Chondrocyte (in vitro differentiated cells): ENCODE measurements around the gene MSMO1. TPM values are rescaled to one million over a fixed set of nuclear protein-coding genes. Genes with fewer than 3 reads are reported as not detected.

Experiments
- DNase-seq: peaks from one replicate; pipeline ENCODE4 v3.0.0; 2021; ENCODE audit warnings: mixed read lengths, low spot score
- H3K27ac Mint-ChIP-seq: one replicate; pipeline ENCODE4 v1.8.0; 2021; ENCODE audit warnings: mild to moderate bottlenecking, moderate library complexity, mixed read lengths; ENCODE audit not compliant: unreplicated experiment
- H3K27me3 Mint-ChIP-seq: 2 replicates; pipeline ENCODE4 v1.8.0; 2021; ENCODE audit warnings: low read depth, mixed read lengths
- H3K36me3 Mint-ChIP-seq: 2 replicates; pipeline ENCODE4 v1.8.0; 2021; ENCODE audit warnings: low read depth, mixed read lengths
- H3K4me1 Mint-ChIP-seq: 2 replicates; pipeline ENCODE4 v1.8.0; 2021; ENCODE audit warnings: low read depth, mild to moderate bottlenecking, mixed read lengths
- H3K4me3 Mint-ChIP-seq: one replicate; pipeline ENCODE4 v1.8.0; 2021; ENCODE audit warnings: mild to moderate bottlenecking, moderate library complexity, mixed read lengths; ENCODE audit not compliant: unreplicated experiment
- H3K9me3 Mint-ChIP-seq: 2 replicates; pipeline ENCODE4 v1.8.0; 2021; ENCODE audit warnings: low read depth, mixed read lengths
- total RNA-seq: library from RNA; stranded (reverse); gene quantifications from 3 replicates; pipeline ENCODE4 v1.2.1, GENCODE V29; 2021
- TF ChIP-seq, protein P1 (sequence below): fragments of 200-600 bp; sonication (generic); IDR thresholded peaks from 2 replicates; pipeline ENCODE4 v1.5.0; 2021; ENCODE audit warnings: antibody characterized with exemption, mild to moderate bottlenecking, moderate library complexity

The MSMO1 gene
- total RNA-seq, 1 donor from 2014 or later: 83.3 TPM

DNA sequence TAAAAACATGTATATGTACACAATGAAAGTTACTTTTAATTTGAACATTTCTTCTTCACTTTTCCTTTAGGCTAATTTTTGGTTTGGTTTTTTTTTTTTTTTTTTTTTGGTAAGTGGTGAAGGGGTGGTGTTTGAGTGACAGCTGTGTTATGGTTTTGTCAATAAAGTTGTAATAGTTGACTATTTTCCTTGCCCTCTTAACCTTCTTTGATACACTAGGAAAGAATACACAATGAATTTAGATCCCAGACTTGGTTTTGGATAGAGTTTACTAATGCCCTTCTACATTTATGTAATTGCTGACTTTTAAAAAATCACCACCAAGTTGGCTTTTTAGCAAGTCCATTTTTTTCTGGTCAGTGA, 38.1 kb upstream of the MSMO1 start:
- Mint-ChIP-seq H3K4me3 (no peak overlapping the region), H3K27ac (no peak overlapping the region), H3K27me3 (no peaks in the 10 kb centered on the region), H3K36me3 (peaks cover 1% of the 10 kb centered on the region), H3K9me3 (no peaks in the 10 kb centered on the region), H3K4me1 (peaks cover 16% of the 10 kb centered on the region)
- DNase-seq: no peak
- TF ChIP-seq, protein P1, sequence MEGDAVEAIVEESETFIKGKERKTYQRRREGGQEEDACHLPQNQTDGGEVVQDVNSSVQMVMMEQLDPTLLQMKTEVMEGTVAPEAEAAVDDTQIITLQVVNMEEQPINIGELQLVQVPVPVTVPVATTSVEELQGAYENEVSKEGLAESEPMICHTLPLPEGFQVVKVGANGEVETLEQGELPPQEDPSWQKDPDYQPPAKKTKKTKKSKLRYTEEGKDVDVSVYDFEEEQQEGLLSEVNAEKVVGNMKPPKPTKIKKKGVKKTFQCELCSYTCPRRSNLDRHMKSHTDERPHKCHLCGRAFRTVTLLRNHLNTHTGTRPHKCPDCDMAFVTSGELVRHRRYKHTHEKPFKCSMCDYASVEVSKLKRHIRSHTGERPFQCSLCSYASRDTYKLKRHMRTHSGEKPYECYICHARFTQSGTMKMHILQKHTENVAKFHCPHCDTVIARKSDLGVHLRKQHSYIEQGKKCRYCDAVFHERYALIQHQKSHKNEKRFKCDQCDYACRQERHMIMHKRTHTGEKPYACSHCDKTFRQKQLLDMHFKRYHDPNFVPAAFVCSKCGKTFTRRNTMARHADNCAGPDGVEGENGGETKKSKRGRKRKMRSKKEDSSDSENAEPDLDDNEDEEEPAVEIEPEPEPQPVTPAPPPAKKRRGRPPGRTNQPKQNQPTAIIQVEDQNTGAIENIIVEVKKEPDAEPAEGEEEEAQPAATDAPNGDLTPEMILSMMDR: no peak

DNA sequence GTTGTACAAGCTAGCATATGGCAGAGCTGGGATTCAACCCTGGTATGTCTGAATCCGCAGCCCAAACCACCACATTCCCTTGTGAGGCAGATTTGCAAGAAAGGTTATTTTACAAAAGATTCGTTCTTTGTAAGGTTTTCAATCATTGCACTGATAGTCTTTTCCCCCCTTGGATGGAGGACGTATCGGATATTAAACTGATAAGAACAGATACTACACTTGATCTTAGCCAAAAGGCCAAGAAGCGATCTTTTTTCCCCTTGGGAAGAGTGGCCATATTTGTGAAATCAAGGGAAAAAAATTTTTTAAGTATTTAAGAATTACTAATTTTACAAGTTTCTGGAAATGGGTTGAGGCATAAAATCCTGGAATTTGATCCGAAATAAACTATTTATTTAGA, 34.4 kb upstream of the MSMO1 start:
- TF ChIP-seq, protein P1: no peak
- H3K4me3 Mint-ChIP-seq: no peak overlapping the region
- H3K27me3 Mint-ChIP-seq: no peaks in the 10 kb centered on the region
- peaks cover 13% of the 10 kb centered on the region for H3K4me1 Mint-ChIP-seq
- peaks cover under 1% of the 10 kb centered on the region for H3K36me3 Mint-ChIP-seq
- H3K27ac Mint-ChIP-seq: no peak overlapping the region
- DNase-seq: no peak
- no peaks in the 10 kb centered on the region for H3K9me3 Mint-ChIP-seq

DNA sequence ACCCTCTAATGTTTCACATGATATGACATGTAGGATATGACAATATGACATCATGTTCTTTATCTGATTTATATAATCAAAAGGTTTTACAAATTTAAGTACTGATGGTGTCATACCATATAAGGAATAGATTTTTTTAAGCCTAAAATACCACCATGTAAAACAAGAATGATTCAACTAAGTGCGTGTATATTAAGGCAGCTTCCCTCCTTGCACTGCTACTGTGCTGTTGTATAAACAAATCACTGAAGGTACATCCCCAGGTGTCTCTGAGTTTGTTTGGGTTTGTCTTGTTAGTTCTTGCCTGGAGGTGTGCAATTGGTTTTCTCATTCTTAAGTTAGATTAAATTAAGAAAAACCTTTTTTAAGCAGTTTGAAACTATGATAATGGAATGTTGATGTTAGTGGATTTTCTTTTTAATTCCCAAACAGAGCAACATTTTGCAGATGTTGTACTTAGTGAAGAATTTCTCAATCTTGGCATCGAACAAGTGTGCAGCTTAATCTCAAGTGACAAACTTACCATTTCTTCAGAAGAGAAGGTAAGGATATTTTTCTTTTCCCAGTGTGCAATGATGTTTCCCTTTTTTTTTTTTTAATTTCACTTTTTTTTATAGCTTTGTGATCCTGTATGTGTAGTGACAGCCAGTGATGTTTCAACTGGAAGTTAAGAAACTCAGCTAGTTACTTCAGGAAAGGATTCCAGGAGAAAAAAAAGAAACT, 33.4 kb upstream of the MSMO1 start:
- Mint-ChIP-seq H3K36me3 (peaks cover 6% of the 10 kb centered on the region), H3K4me3 (no peak overlapping the region), H3K9me3 (no peaks in the 10 kb centered on the region), H3K4me1 (peaks cover 4% of the 10 kb centered on the region), H3K27me3 (no peaks in the 10 kb centered on the region), H3K27ac (no peak overlapping the region)
- no peak for DNase-seq
- TF ChIP-seq, protein P1: no peak

DNA sequence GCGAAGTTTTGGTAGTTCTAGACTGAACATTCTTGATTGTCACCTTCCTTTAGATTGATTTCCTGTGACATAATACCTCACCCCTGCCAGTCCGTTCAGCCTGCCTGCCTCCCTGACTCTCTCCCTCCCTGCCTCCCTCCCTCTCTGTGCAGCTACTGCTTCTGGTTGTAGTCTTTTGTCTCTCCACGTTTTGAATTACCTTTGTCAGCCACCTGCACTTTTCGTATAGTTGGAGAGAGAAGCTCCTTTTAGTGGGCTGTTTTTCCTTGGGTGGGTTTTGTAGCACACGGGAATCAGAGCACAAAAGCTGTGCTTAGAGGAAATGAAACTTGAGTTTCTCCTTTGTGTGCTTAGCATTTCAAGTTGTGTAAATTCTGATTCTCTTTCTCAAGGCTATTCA, 32.6 kb upstream of the MSMO1 start:
- H3K4me3 Mint-ChIP-seq: no peak overlapping the region
- H3K27me3 Mint-ChIP-seq: no peaks in the 10 kb centered on the region
- no peak for DNase-seq
- H3K27ac Mint-ChIP-seq: no peak overlapping the region
- H3K9me3 Mint-ChIP-seq: no peaks in the 10 kb centered on the region
- H3K4me1 Mint-ChIP-seq: no peaks in the 10 kb centered on the region
- peaks cover 8% of the 10 kb centered on the region for H3K36me3 Mint-ChIP-seq
- TF ChIP-seq, protein P1: no peak

DNA sequence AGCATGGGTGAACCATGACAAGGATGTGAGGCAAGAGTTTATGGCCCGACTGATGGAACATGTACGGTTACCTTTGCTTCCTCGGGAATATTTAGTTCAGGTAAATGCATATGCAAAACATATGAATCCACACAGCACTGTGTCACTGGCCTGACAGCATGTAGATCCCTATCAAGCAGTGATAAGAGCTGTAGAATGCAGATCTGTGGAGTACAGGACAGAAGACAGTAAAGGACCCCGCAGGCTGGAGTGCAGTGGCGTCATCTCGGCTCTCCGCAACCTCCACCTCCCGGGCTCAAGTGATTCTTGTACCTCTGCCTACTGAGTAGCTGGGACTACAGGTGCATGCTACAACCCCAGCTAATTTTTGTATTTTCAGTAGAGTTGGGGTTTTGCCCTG, 29.8 kb upstream of the MSMO1 start:
- Mint-ChIP-seq H3K27ac (no peak overlapping the region), H3K27me3 (no peaks in the 10 kb centered on the region), H3K4me1 (peaks cover 7% of the 10 kb centered on the region), H3K36me3 (peaks cover 11% of the 10 kb centered on the region), H3K9me3 (no peaks in the 10 kb centered on the region), H3K4me3 (no peak overlapping the region)
- TF ChIP-seq, protein P1: no peak
- DNase-seq: no peak
